Cardiac muscle cell (in vitro differentiated cells and primary cell): ENCODE data around the gene SLC5A10. TPM values are rescaled to one million over a fixed set of nuclear protein-coding genes. Genes with fewer than 3 reads are reported as not detected.

Experiments used
- DNase-seq, 2 donors: peaks; one replicate each; pipeline versions ENCODE4 v3.0.0 to v3.0.0-alpha.2; 2010 to 2017; ENCODE audit warnings: low read depth in 1 of 2, low spot score in 1 of 2
- H3K27ac ChIP-seq: fragments of 200-600 bp; sonication (generic); 2 replicates; pipeline ENCODE4 v1.5.1; 2016
- H3K27me3 ChIP-seq: fragments of 200-600 bp; sonication (generic); 2 replicates; pipeline ENCODE4 v1.6.0; 2016; ENCODE audit warnings: control low read depth
- H3K36me3 ChIP-seq: fragments of 200-600 bp; sonication (generic); 2 replicates; pipeline ENCODE4 v1.5.1; 2016; ENCODE audit warnings: control low read depth
- H3K4me1 ChIP-seq: fragments of 200-600 bp; sonication (generic); 2 replicates; pipeline ENCODE4 v1.8.1; 2017; ENCODE audit warnings: low read depth, mild to moderate bottlenecking, mixed run types
- H3K4me3 ChIP-seq: fragments of 200-600 bp; sonication (generic); 2 replicates; pipeline ENCODE4 v1.5.1; 2016; ENCODE audit warnings: mild to moderate bottlenecking
- H3K9me3 ChIP-seq: fragments of 200-600 bp; sonication (generic); 2 replicates; pipeline ENCODE4 v1.5.1; 2017; ENCODE audit warnings: low read depth, mild to moderate bottlenecking, control low read depth
- CTCF ChIP-seq: IDR thresholded peaks from 2 replicates; pipeline ENCODE4 v1.5.1; 2012; ENCODE audit warnings: low read depth, mild to moderate bottlenecking, low read length
- polyA plus RNA-seq: library from polyadenylated mRNA; unstranded; fragments of >200 nt; fragmentation: Nextera tagmentation; extraction: Ambion mirVana; gene quantifications from 2 replicates; pipeline ENCODE4 v1.2.1, GENCODE V29; 2016
- total RNA-seq: library from RNA; depleted of rRNA; stranded (reverse); fragments of >200 nt; gene quantifications from 2 replicates; pipeline ENCODE4 v1.2.3, GENCODE V29; 2016

The SLC5A10 gene
- total and polyA plus RNA-seq, 2 experiments from 2014 or later = 0.06 TPM; not detected in 1

GRCh38 chr17:18947866-18948265 lies 4.1 kb upstream of the SLC5A10 start:
- no peak for TF ChIP-seq CTCF
- peaks cover 3% of the 10 kb centered on the region for H3K4me1 ChIP-seq
- no peaks in the 10 kb centered on the region for H3K9me3 ChIP-seq
- no peaks in the 10 kb centered on the region for H3K27me3 ChIP-seq
- DNase-seq = no peak
- no peaks in the 10 kb centered on the region for H3K36me3 ChIP-seq
- H3K4me3 ChIP-seq = no peak overlapping the region
- no peak overlapping the region for H3K27ac ChIP-seq

GRCh38 chr17:18948476-18949006 lies 3.4 kb upstream of the SLC5A10 start:
- Histone ChIP-seq H3K4me1 (peaks cover 3% of the 10 kb centered on the region), H3K4me3 (no peak overlapping the region), H3K27ac (no peak overlapping the region), H3K27me3 (no peaks in the 10 kb centered on the region), H3K36me3 (no peaks in the 10 kb centered on the region), H3K9me3 (no peaks in the 10 kb centered on the region)
- DNase-seq = no peak
- no peak for TF ChIP-seq CTCF

- DNase-seq = peak in 1 of 2 donors; percentile 76
- TF ChIP-seq CTCF = no peak
Measured at GRCh38 chr17:18949566-18949965, 2.4 kb upstream of the SLC5A10 start.

GRCh38 chr17:18950346-18950745 lies 1.6 kb upstream of the SLC5A10 start:
- no peak overlapping the region for H3K4me3 ChIP-seq

More at GRCh38 chr17:18949566-18949965, 2.4 kb upstream of the SLC5A10 start:
- peaks cover 3% of the 10 kb centered on the region for H3K4me1 ChIP-seq
- no peaks in the 10 kb centered on the region for H3K27me3 ChIP-seq
- H3K36me3 ChIP-seq = no peaks in the 10 kb centered on the region
- H3K27ac ChIP-seq = no peak overlapping the region
- no peaks in the 10 kb centered on the region for H3K9me3 ChIP-seq
- H3K4me3 ChIP-seq = no peak overlapping the region

GRCh38 chr17:18950944-18951905 lies 740 bp upstream of the SLC5A10 start:
- H3K9me3 ChIP-seq = no peaks in the 10 kb centered on the region
- H3K27me3 ChIP-seq = no peaks in the 10 kb centered on the region
- TF ChIP-seq CTCF = no peak
- H3K27ac ChIP-seq = no peak overlapping the region
- no peak overlapping the region for H3K4me3 ChIP-seq
- H3K36me3 ChIP-seq = no peaks in the 10 kb centered on the region
- peak in 1 of 2 donors; percentile 50 for DNase-seq
- peaks cover 3% of the 10 kb centered on the region for H3K4me1 ChIP-seq

More at GRCh38 chr17:18950346-18950745, 1.6 kb upstream of the SLC5A10 start:
- TF ChIP-seq CTCF = no peak
- no peak for DNase-seq
- peaks cover 3% of the 10 kb centered on the region for H3K4me1 ChIP-seq
- H3K27ac ChIP-seq = no peak overlapping the region
- H3K27me3 ChIP-seq = no peaks in the 10 kb centered on the region
- H3K9me3 ChIP-seq = no peaks in the 10 kb centered on the region
- no peaks in the 10 kb centered on the region for H3K36me3 ChIP-seq
